Posterior vena cava (tissue), 2 donors: ENCODE data around the gene CARD10. TPM values are rescaled to one million over a fixed set of nuclear protein-coding genes. Genes with fewer than 3 reads are reported as not detected.

ENCODE experiments used
- DNase-seq: peaks from one replicate; pipeline ENCODE4 v3.0.0-alpha.2; 2020; ENCODE audit warnings: low spot score
- intact Hi-C, 2 donors: fragments of 100-400 bp; cut with DNase I; formaldehyde crosslinking; loops; one replicate each; pipeline versions ENCODE4 v1.14.1 to v1.14.2; 2022 to 2023
- total RNA-seq, 2 donors: library from RNA; stranded (reverse); fragmentation: NEBNext Ultra II Directional; extraction: Animal tissue kit (Norgen Biotek cat#: 25700); gene quantifications; one replicate each; pipeline ENCODE4 v1.2.1, GENCODE V29; 2021
- donor health status: DM: yes; HTN: yes; CAD: no.
- donor health status: DM: yes; HTN: yes; CAD: no.

CARD10 gene
- total RNA-seq, 2 donors from 2014 or later: 7.8 to 12.8 TPM

- no peak for DNase-seq
Measured at GRCh38 chr22:37455896-37456295, 63.3 kb downstream of the CARD10 start.

GRCh38 chr22:37454857-37455686, 64.1 kb downstream of the CARD10 start:
- intact Hi-C loops: no loop called here
- DNase-seq: no peak

More at GRCh38 chr22:37455896-37456295, 63.3 kb downstream of the CARD10 start:
- intact Hi-C loops: no loop called here

GRCh38 chr22:37453696-37454095, 65.5 kb downstream of the CARD10 start:
- DNase-seq: no peak
- intact Hi-C loops: no loop called here

- DNase-seq: no peak
- intact Hi-C loops: no loop called here
Measured at GRCh38 chr22:37451218-37451617, 68.0 kb downstream of the CARD10 start.

GRCh38 chr22:37449331-37450001, 69.7 kb downstream of the CARD10 start:
- no peak for DNase-seq
- intact Hi-C loops: no loop called here

- intact Hi-C loops: no loop called here
Measured at GRCh38 chr22:37448516-37449127, 70.6 kb downstream of the CARD10 start.

GRCh38 chr22:37445501-37445900, 73.7 kb downstream of the CARD10 start:
- DNase-seq: no peak
- intact Hi-C loops: no loop called here

More at GRCh38 chr22:37448516-37449127, 70.6 kb downstream of the CARD10 start:
- no peak for DNase-seq

- no peak for DNase-seq
Measured at GRCh38 chr22:37443977-37444376, 75.2 kb downstream of the CARD10 start.

GRCh38 chr22:37443086-37443485, 76.1 kb downstream of the CARD10 start:
- intact Hi-C loops: no loop called here
- no peak for DNase-seq

More at GRCh38 chr22:37443977-37444376, 75.2 kb downstream of the CARD10 start:
- intact Hi-C loops: no loop called here

- intact Hi-C loops: no loop called here
- DNase-seq: no peak
Measured at GRCh38 chr22:37442537-37442936, 76.7 kb downstream of the CARD10 start.

- intact Hi-C loops: no loop called here
- DNase-seq: no peak
Measured at GRCh38 chr22:37442135-37442534, 77.1 kb downstream of the CARD10 start.

GRCh38 chr22:37440875-37441274, 78.3 kb downstream of the CARD10 start:
- intact Hi-C loops: no loop called here
- no peak for DNase-seq

Other genes starting within 250 kb of the CARD10 start
- 10 to 100 TPM; 20.7 to 31.7 TPM for gene CYTH4, start 236.9 kb downstream of the CARD10 start, total RNA-seq
- gene ELFN2, start 91.9 kb downstream of the CARD10 start, total RNA-seq: under 1 TPM; 0.05 to 0.10 TPM
- 10 to 100 TPM; 21.6 to 23.0 TPM for gene MFNG, start 33.0 kb downstream of the CARD10 start, total RNA-seq
- 10 to 100 TPM; 56.2 to 59.3 TPM for gene CDC42EP1, start 41.1 kb upstream of the CARD10 start, total RNA-seq
- gene LGALS2, start 60.7 kb upstream of the CARD10 start, total RNA-seq: not detected
- gene GGA1, start 89.4 kb upstream of the CARD10 start, total RNA-seq: 10 to 100 TPM; 30.0 to 31.2 TPM
- 1 to 10 TPM; 7.2 to 7.4 TPM for gene SH3BP1, start 120.3 kb upstream of the CARD10 start, total RNA-seq
- 1 to 10 TPM; 5.0 to 5.4 TPM for gene PDXP, start 139.3 kb upstream of the CARD10 start, total RNA-seq
- 1,000 to 10,000 TPM; 1,140 to 1,213 TPM for gene LGALS1, start 156.2 kb upstream of the CARD10 start, total RNA-seq
- gene NOL12, start 166.9 kb upstream of the CARD10 start, total RNA-seq: 10 to 100 TPM; 12.0 to 13.8 TPM
- gene TRIOBP, start 177.6 kb upstream of the CARD10 start, total RNA-seq: 10 to 100 TPM; 93.8 to 95.8 TPM